ENCODE results near the gene ZNG1E.
"Not testable (repeated sequence)": the region's sequence is repeated elsewhere in the genome, so short reads cannot be mapped to it uniquely, and the experiment has no call there.

The ZNG1E gene

GRCh38 chr9:65675589-65676021, at the start of gene ZNG1E:
TSS of gene ZNG1E (plus strand) at chr9:65675928. CDS start at chr9:65675977, 49 bp downstream.
- Histone ChIP-seq H3K4me3 (ENCODE audit: low read depth, low read length, poor library complexity, severe bottlenecking) (peak within 1 kb of the TSS; percentile 58), H3K9ac (ENCODE audit: low read length) (peak within 1 kb of the TSS; percentile 48; the same call in 1 of the 2 replicates), H3K4me2 (ENCODE audit: low read length) (peak within 1 kb of the TSS; percentile 64)
- H3K4me1 ChIP-seq (ENCODE audit: insufficient read depth, low read length, severe bottlenecking); H3K9me2 ChIP-seq (ENCODE audit: low read depth, low read length); H3F3A ChIP-seq (ENCODE audit: insufficient read depth, low read length); H3K27me3 ChIP-seq (ENCODE audit: insufficient read depth, low read length); H4K20me1 ChIP-seq (ENCODE audit: insufficient read depth, low read length); H3K27ac ChIP-seq (ENCODE audit: low read depth, low read length, poor library complexity, severe bottlenecking); H3K9me3 ChIP-seq (ENCODE audit: low read length); H3K79me2 ChIP-seq (ENCODE audit: insufficient read depth, low read length); H3K36me3 ChIP-seq (ENCODE audit: insufficient read depth, low read length); H2AFZ ChIP-seq (ENCODE audit: low read length): not testable (repeated sequence)

GRCh38 chr9:65673579-65673978, 2.1 kb upstream of the ZNG1E start:
- H3K36me3 ChIP-seq (ENCODE audit: insufficient read depth, low read length); H4K20me1 ChIP-seq (ENCODE audit: insufficient read depth, low read length); H2AFZ ChIP-seq (ENCODE audit: low read length); H3K9me2 ChIP-seq (ENCODE audit: low read depth, low read length); H3K4me1 ChIP-seq (ENCODE audit: insufficient read depth, low read length, severe bottlenecking); H3K9ac ChIP-seq (ENCODE audit: low read length); H3K4me2 ChIP-seq (ENCODE audit: low read length); H3F3A ChIP-seq (ENCODE audit: insufficient read depth, low read length); H3K79me2 ChIP-seq (ENCODE audit: insufficient read depth, low read length); H3K27ac ChIP-seq (ENCODE audit: low read depth, low read length, poor library complexity, severe bottlenecking); H3K4me3 ChIP-seq (ENCODE audit: low read depth, low read length, poor library complexity, severe bottlenecking); H3K9me3 ChIP-seq (ENCODE audit: low read length); H3K27me3 ChIP-seq (ENCODE audit: insufficient read depth, low read length): not testable (repeated sequence)

DNA sequence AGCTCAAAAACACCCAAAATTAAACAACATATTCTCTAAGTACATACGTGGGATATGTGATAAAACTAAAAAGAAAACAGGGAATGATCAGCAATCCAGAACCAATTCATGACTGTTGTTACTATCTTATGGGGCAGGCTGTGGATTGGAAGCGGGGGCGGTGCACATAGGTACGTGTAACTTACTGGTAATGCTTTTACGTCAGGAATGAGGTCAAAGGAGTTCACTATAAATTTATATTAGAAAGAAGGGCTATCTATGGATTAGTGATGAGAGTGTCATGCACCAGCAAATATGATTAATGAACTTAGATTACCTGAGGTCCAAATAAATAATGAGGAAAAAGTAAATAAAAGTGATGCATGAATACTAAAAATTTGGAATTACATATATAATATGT, 710 bp upstream of the ZNG1E start:
- not testable (repeated sequence) for H2AFZ ChIP-seq (ENCODE audit: low read length); H4K20me1 ChIP-seq (ENCODE audit: insufficient read depth, low read length); H3K36me3 ChIP-seq (ENCODE audit: insufficient read depth, low read length); H3K9me3 ChIP-seq (ENCODE audit: low read length); H3K4me1 ChIP-seq (ENCODE audit: insufficient read depth, low read length, severe bottlenecking); H3K4me2 ChIP-seq (ENCODE audit: low read length); H3K9me2 ChIP-seq (ENCODE audit: low read depth, low read length); H3K9ac ChIP-seq (ENCODE audit: low read length); H3F3A ChIP-seq (ENCODE audit: insufficient read depth, low read length); H3K27ac ChIP-seq (ENCODE audit: low read depth, low read length, poor library complexity, severe bottlenecking); H3K4me3 ChIP-seq (ENCODE audit: low read depth, low read length, poor library complexity, severe bottlenecking); H3K27me3 ChIP-seq (ENCODE audit: insufficient read depth, low read length); H3K79me2 ChIP-seq (ENCODE audit: insufficient read depth, low read length)

GRCh38 chr9:65676389-65676788, 661 bp downstream of the ZNG1E start:
- H4K20me1 ChIP-seq (ENCODE audit: insufficient read depth, low read length); H3K9me3 ChIP-seq (ENCODE audit: low read length); H3F3A ChIP-seq (ENCODE audit: insufficient read depth, low read length); H2AFZ ChIP-seq (ENCODE audit: low read length); H3K4me1 ChIP-seq (ENCODE audit: insufficient read depth, low read length, severe bottlenecking); H3K27ac ChIP-seq (ENCODE audit: low read depth, low read length, poor library complexity, severe bottlenecking); H3K79me2 ChIP-seq (ENCODE audit: insufficient read depth, low read length); H3K36me3 ChIP-seq (ENCODE audit: insufficient read depth, low read length); H3K27me3 ChIP-seq (ENCODE audit: insufficient read depth, low read length); H3K9me2 ChIP-seq (ENCODE audit: low read depth, low read length): not testable (repeated sequence)
- Histone ChIP-seq H3K4me2 (ENCODE audit: low read length) (peak overlapping the region; percentile 64), H3K9ac (ENCODE audit: low read length) (peak overlapping the region; percentile 46; the same call in 1 of the 2 replicates), H3K4me3 (ENCODE audit: low read depth, low read length, poor library complexity, severe bottlenecking) (peak overlapping the region; percentile 57)

GRCh38 chr9:65678533-65678932, 2.8 kb downstream of the ZNG1E start:
- H2AFZ ChIP-seq (ENCODE audit: low read length); H3K4me2 ChIP-seq (ENCODE audit: low read length); H3K4me3 ChIP-seq (ENCODE audit: low read depth, low read length, poor library complexity, severe bottlenecking): not testable (repeated sequence)

DNA sequence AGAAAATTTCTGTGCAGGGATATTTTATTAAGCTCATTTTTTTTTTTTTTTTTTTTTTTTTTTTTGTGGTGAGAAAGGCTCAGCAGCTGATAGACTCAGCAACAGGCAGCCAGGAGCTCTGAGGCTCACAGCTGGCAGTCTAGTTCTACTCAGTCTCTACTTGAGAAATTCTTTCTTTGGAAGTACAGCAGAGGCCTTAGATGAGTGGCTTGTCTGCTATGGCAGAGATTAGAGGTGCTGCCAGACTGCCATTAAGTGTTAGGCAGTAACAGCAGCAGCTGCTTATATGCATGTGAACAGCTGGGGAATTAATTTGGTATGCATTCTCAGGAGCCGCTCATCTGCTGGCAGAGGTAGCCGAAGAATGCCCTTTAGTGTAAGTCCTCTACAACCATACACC, 27.8 kb downstream of the ZNG1E start:
- H3K27ac ChIP-seq (ENCODE audit: low read depth, low read length, poor library complexity, severe bottlenecking); H3K27me3 ChIP-seq (ENCODE audit: insufficient read depth, low read length); H3K36me3 ChIP-seq (ENCODE audit: insufficient read depth, low read length); H3K4me2 ChIP-seq (ENCODE audit: low read length); H3F3A ChIP-seq (ENCODE audit: insufficient read depth, low read length); H3K79me2 ChIP-seq (ENCODE audit: insufficient read depth, low read length); H3K9me3 ChIP-seq (ENCODE audit: low read length); H3K9me2 ChIP-seq (ENCODE audit: low read depth, low read length); H2AFZ ChIP-seq (ENCODE audit: low read length); H4K20me1 ChIP-seq (ENCODE audit: insufficient read depth, low read length); H3K4me3 ChIP-seq (ENCODE audit: low read depth, low read length, poor library complexity, severe bottlenecking); H3K4me1 ChIP-seq (ENCODE audit: insufficient read depth, low read length, severe bottlenecking); H3K9ac ChIP-seq (ENCODE audit: low read length): not testable (repeated sequence)

More at GRCh38 chr9:65678533-65678932, 2.8 kb downstream of the ZNG1E start:
- H3K36me3 ChIP-seq (ENCODE audit: insufficient read depth, low read length); H3F3A ChIP-seq (ENCODE audit: insufficient read depth, low read length); H3K79me2 ChIP-seq (ENCODE audit: insufficient read depth, low read length); H3K4me1 ChIP-seq (ENCODE audit: insufficient read depth, low read length, severe bottlenecking); H3K27me3 ChIP-seq (ENCODE audit: insufficient read depth, low read length); H3K9ac ChIP-seq (ENCODE audit: low read length); H3K27ac ChIP-seq (ENCODE audit: low read depth, low read length, poor library complexity, severe bottlenecking); H3K9me3 ChIP-seq (ENCODE audit: low read length); H3K9me2 ChIP-seq (ENCODE audit: low read depth, low read length); H4K20me1 ChIP-seq (ENCODE audit: insufficient read depth, low read length): not testable (repeated sequence)
- TF ChIP-seq, protein P1, sequence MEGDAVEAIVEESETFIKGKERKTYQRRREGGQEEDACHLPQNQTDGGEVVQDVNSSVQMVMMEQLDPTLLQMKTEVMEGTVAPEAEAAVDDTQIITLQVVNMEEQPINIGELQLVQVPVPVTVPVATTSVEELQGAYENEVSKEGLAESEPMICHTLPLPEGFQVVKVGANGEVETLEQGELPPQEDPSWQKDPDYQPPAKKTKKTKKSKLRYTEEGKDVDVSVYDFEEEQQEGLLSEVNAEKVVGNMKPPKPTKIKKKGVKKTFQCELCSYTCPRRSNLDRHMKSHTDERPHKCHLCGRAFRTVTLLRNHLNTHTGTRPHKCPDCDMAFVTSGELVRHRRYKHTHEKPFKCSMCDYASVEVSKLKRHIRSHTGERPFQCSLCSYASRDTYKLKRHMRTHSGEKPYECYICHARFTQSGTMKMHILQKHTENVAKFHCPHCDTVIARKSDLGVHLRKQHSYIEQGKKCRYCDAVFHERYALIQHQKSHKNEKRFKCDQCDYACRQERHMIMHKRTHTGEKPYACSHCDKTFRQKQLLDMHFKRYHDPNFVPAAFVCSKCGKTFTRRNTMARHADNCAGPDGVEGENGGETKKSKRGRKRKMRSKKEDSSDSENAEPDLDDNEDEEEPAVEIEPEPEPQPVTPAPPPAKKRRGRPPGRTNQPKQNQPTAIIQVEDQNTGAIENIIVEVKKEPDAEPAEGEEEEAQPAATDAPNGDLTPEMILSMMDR (IDR thresholded peaks at IDR 0.05; ENCODE audit: low read length): peak; percentile 7; the same call in 1 of the 2 replicates

DNA sequence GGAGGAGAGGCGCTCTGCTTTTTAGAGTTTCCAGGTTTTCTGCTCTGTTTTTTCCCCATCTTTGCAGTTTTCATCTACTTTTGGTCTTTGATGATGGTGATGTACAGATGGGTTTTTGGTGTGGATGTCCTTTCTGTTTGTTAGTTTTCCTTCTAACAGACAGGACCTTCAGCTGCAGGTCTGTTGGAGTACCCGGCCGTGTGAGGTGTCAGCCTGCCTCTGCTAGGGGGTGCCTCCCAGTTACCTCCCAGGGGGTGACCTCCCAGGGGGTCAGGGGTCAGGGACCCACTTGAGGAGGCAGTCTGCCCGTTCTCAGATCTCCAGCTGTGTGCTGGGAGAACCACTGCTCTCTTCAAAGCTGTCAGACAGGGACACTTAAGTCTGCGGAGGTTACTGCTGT, 38.7 kb downstream of the ZNG1E start:
- not testable (repeated sequence) for H3K4me2 ChIP-seq (ENCODE audit: low read length); H3K27me3 ChIP-seq (ENCODE audit: insufficient read depth, low read length); H3K4me3 ChIP-seq (ENCODE audit: low read depth, low read length, poor library complexity, severe bottlenecking); H3F3A ChIP-seq (ENCODE audit: insufficient read depth, low read length); H3K4me1 ChIP-seq (ENCODE audit: insufficient read depth, low read length, severe bottlenecking); H3K79me2 ChIP-seq (ENCODE audit: insufficient read depth, low read length); H3K27ac ChIP-seq (ENCODE audit: low read depth, low read length, poor library complexity, severe bottlenecking); H3K9me2 ChIP-seq (ENCODE audit: low read depth, low read length); H3K36me3 ChIP-seq (ENCODE audit: insufficient read depth, low read length); H2AFZ ChIP-seq (ENCODE audit: low read length); H3K9ac ChIP-seq (ENCODE audit: low read length); H4K20me1 ChIP-seq (ENCODE audit: insufficient read depth, low read length); H3K9me3 ChIP-seq (ENCODE audit: low read length)

Data from OCI-LY1 (cell line).